Type B pancreatic cell (in vitro differentiated cells): Measurements from ENCODE around the gene TEKTIP1. TPM values are rescaled to one million over a fixed set of nuclear protein-coding genes. Genes with fewer than 3 reads are reported as not detected.

Experiments used
- DNase-seq: peaks from one replicate; pipeline ENCODE4 v3.0.0; 2021; ENCODE audit warnings: mixed read lengths; ENCODE audit not compliant: unreplicated experiment; ENCODE audit errors: extremely low spot score
- H3K27ac Mint-ChIP-seq: 2 replicates; pipeline ENCODE4 v1.8.0; 2021; ENCODE audit warnings: mild to moderate bottlenecking, mixed read lengths
- H3K27me3 Mint-ChIP-seq: 2 replicates; pipeline ENCODE4 v1.8.0; 2021; ENCODE audit warnings: mixed read lengths
- H3K36me3 Mint-ChIP-seq: 2 replicates; pipeline ENCODE4 v1.8.0; 2021; ENCODE audit warnings: mixed read lengths
- H3K4me1 Mint-ChIP-seq: one replicate; pipeline ENCODE4 v1.8.0; 2021; ENCODE audit warnings: mixed read lengths; ENCODE audit not compliant: unreplicated experiment
- H3K4me3 Mint-ChIP-seq: 2 replicates; pipeline ENCODE4 v1.8.0; 2021; ENCODE audit warnings: mild to moderate bottlenecking, mixed read lengths
- H3K9me3 Mint-ChIP-seq: 2 replicates; pipeline ENCODE4 v1.8.0; 2021; ENCODE audit warnings: mixed read lengths
- CTCF ChIP-seq: fragments of 200-600 bp; sonication (generic); conservative IDR thresholded peaks from 2 replicates; pipeline ENCODE4 v1.5.0; 2021; ENCODE audit warnings: antibody characterized with exemption, mild to moderate bottlenecking
- total RNA-seq: library from RNA; stranded (reverse); gene quantifications from 2 replicates; pipeline ENCODE4 v1.2.1, GENCODE V29; 2021; ENCODE audit warnings: low replicate concordance

The TEKTIP1 gene
- total RNA-seq, 1 donor from 2014 or later = 3.4 TPM

DNA sequence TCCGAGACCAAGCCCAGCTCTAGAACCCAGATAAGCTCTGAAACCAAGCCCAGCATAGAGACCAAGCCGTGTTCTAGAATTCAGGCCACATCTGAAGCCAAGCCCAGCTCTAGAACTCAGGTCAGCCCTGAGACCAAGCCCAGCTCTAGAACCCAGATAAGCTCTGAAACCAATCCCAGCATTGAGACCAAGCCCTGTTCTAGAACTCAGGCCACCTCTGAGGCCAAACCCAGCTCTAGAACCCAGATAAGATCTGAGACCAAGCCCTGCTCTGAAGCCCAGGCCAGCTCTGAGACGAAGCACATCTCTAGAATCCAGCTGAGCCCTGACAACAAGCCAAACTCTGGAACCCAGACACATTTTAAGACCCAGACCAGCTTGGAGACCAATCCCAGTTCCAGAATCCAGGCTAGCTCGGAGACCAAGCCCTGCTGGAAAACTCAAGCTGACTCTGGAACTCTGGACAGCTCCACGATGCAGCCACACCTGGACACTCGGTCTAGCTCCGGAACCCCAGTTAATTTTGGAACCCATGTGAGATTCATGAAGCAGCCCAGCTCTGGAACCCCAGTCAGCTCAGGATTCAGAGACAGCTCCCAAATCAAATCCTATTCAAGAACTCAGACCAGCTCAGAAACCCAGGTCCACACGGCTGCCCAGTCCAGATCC, 52.2 kb downstream of the TEKTIP1 start:
- H3K9me3 Mint-ChIP-seq = no peaks in the 10 kb centered on the region
- H3K27me3 Mint-ChIP-seq = peaks cover 38% of the 10 kb centered on the region
- H3K4me1 Mint-ChIP-seq = no peaks in the 10 kb centered on the region
- no peak overlapping the region for H3K4me3 Mint-ChIP-seq
- TF ChIP-seq CTCF = no peak
- H3K36me3 Mint-ChIP-seq = no peaks in the 10 kb centered on the region
- no peak for DNase-seq
- H3K27ac Mint-ChIP-seq = no peak overlapping the region

DNA sequence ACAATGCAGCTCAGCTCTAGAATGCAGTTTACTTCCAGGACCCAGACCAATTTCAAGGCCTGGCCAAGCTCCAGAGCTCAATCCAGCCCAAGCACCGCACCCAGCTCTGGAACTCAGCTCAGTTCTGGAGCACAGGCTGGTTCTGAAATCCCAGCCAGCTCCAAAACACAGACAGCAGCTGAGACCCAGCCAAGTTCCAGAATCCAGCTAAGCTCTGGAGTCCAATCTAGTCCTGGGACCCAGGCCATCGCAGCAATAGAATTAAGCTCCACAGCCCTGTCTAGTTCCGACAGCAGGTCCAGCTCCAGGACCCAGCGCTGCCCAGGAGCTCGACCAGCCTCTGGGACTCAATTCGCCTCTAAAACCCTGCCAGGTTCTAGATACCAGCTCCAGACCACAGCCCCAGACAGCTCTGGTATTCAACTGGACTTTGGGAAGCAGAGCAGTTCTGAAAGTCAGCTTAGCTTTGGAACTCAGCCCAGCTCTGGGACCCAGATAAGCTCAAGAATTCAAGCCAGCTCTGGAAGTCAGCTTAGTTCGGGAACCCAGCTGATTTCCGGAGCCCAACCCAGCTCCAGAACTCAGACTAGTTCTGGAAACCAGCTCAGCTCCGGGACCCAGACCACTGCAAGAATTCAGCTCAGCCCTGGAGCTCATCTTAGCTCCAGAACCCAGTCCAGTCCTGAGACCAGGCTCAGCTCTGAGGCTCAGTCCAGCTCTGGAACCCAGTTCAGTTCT, 53.1 kb downstream of the TEKTIP1 start:
- Mint-ChIP-seq H3K27me3 (peaks cover 29% of the 10 kb centered on the region), H3K4me1 (no peaks in the 10 kb centered on the region), H3K4me3 (no peak overlapping the region), H3K36me3 (no peaks in the 10 kb centered on the region), H3K27ac (no peak overlapping the region), H3K9me3 (no peaks in the 10 kb centered on the region)
- DNase-seq = no peak
- TF ChIP-seq CTCF = no peak

GRCh38 chr19:3593156-3593555, 54.2 kb downstream of the TEKTIP1 start:
- peak; percentile 18 for TF ChIP-seq CTCF
- Mint-ChIP-seq H3K4me1 (no peaks in the 10 kb centered on the region), H3K36me3 (no peaks in the 10 kb centered on the region), H3K27ac (no peak overlapping the region), H3K4me3 (no peak overlapping the region), H3K9me3 (no peaks in the 10 kb centered on the region), H3K27me3 (peaks cover 26% of the 10 kb centered on the region)
- no peak for DNase-seq

Other genes with a start within 250 kb of the TEKTIP1 start
- 12.5 and 17.8 TPM in 2 replicates for gene NFIC, start 172.6 kb upstream of the TEKTIP1 start, total RNA-seq
- gene SMIM24, start 58.6 kb upstream of the TEKTIP1 start, total RNA-seq = 7.0 and 21.9 TPM in 2 replicates
- not detected in 2 replicates for gene SMIM44, start 55.7 kb upstream of the TEKTIP1 start, total RNA-seq
- gene DOHH, start 38.5 kb upstream of the TEKTIP1 start, total RNA-seq = 10.5 and 10.8 TPM in 2 replicates
- 59.4 and 63.2 TPM in 2 replicates for gene FZR1, start 32.9 kb upstream of the TEKTIP1 start, total RNA-seq
- gene MFSD12, start 18.4 kb downstream of the TEKTIP1 start, total RNA-seq = 74.1 and 80.9 TPM in 2 replicates
- 60.1 and 78.3 TPM in 2 replicates for gene HMG20B, start 33.8 kb downstream of the TEKTIP1 start, total RNA-seq
- gene GIPC3, start 46.3 kb downstream of the TEKTIP1 start, total RNA-seq = 0.07 TPM in 1 of 2 replicates, not detected in the other
- not detected in 2 replicates for gene TBXA2R, start 67.7 kb downstream of the TEKTIP1 start, total RNA-seq
- gene CACTIN, start 87.6 kb downstream of the TEKTIP1 start, total RNA-seq = 31.6 and 32.4 TPM in 2 replicates
- 35.9 and 44.5 TPM in 2 replicates for gene PIP5K1C, start 161.3 kb downstream of the TEKTIP1 start, total RNA-seq
- 20.0 and 53.8 TPM in 2 replicates for gene TJP3, start 169.2 kb downstream of the TEKTIP1 start, total RNA-seq
- 25.1 and 28.5 TPM in 2 replicates for gene APBA3, start 222.5 kb downstream of the TEKTIP1 start, total RNA-seq
- 35.9 and 44.0 TPM in 2 replicates for gene MRPL54, start 223.5 kb downstream of the TEKTIP1 start, total RNA-seq
- not detected in 2 replicates for gene RAX2, start 233.1 kb downstream of the TEKTIP1 start, total RNA-seq
- gene MATK, start 247.2 kb downstream of the TEKTIP1 start, total RNA-seq = 1.6 and 1.7 TPM in 2 replicates